ENCODE data around the gene TLL2. TPM values are rescaled to one million over a fixed set of nuclear protein-coding genes. Genes with fewer than 3 reads are reported as not detected.

The TLL2 gene
- total RNA-seq, 1 experiment from 2014 or later = 0.14 TPM

- Mint-ChIP-seq H3K4me1 (ENCODE audit: low read depth, unreplicated experiment) (peaks cover 8% of the 10 kb centered on the region), H3K36me3 (ENCODE audit: insufficient read depth, unreplicated experiment) (no peaks in the 10 kb centered on the region), H3K9me3 (ENCODE audit: unreplicated experiment) (no peaks in the 10 kb centered on the region), H3K4me3 (ENCODE audit: unreplicated experiment) (no peak overlapping the region), H3K27ac (ENCODE audit: unreplicated experiment) (no peak overlapping the region), H3K27me3 (ENCODE audit: insufficient read depth, unreplicated experiment) (peaks cover 5% of the 10 kb centered on the region)
- CTCF ChIA-PET = no interaction called here
- H3K9me3 ChIP-seq = no peaks in the 10 kb centered on the region
- no TSS peak for BruUV-seq (replicated peaks)
- POLR2A ChIA-PET = no interaction called here
- H3K4me3 ChIP-seq (ENCODE audit: low read depth, low read length) = no peak overlapping the region
- DNase-seq = no peak
- H3K4me1 ChIP-seq = no peaks in the 10 kb centered on the region
- TF ChIP-seq CTCF (IDR thresholded peaks at IDR 0.05; ENCODE audit: insufficient read depth in 1 of 2, low read depth in 1 of 2, low read length in 1 of 2, severe bottlenecking in 1 of 2, unreplicated experiment in 1 of 2) = no peak
- H3K36me3 ChIP-seq (ENCODE audit: control insufficient read depth, insufficient read depth, low read length) = no peaks in the 10 kb centered on the region
- intact Hi-C loops (cut with micrococcal nuclease; ENCODE audit: unreplicated experiment) = no loop called here
- H3K27me3 ChIP-seq (replicated peaks; ENCODE audit: control insufficient read depth, insufficient read depth, low read length) = no peaks in the 10 kb centered on the region; the same call in 1 of the 2 replicates
Observed at GRCh38 chr10:96321822-96322221, 191.9 kb downstream of the TLL2 start.

GRCh38 chr10:96319754-96320474 lies 193.8 kb downstream of the TLL2 start:
- ChIA-PET CTCF (no interaction called here), POLR2A (no interaction called here)
- peaks cover 8% of the 10 kb centered on the region for H3K4me1 Mint-ChIP-seq (ENCODE audit: low read depth, unreplicated experiment)
- no peak for DNase-seq
- no peak overlapping the region for H3K27ac Mint-ChIP-seq (ENCODE audit: unreplicated experiment)
- H3K9me3 Mint-ChIP-seq (ENCODE audit: unreplicated experiment) = no peaks in the 10 kb centered on the region
- H3K4me3 ChIP-seq (ENCODE audit: low read depth, low read length) = no peak overlapping the region
- no peaks in the 10 kb centered on the region for H3K27me3 ChIP-seq (replicated peaks; ENCODE audit: control insufficient read depth, insufficient read depth, low read length)
- intact Hi-C loops (cut with micrococcal nuclease; ENCODE audit: unreplicated experiment) = no loop called here
- H3K9me3 ChIP-seq = no peaks in the 10 kb centered on the region
- no peak for TF ChIP-seq CTCF (IDR thresholded peaks at IDR 0.05; ENCODE audit: insufficient read depth in 1 of 2, low read depth in 1 of 2, low read length in 1 of 2, severe bottlenecking in 1 of 2, unreplicated experiment in 1 of 2)
- H3K36me3 ChIP-seq (ENCODE audit: control insufficient read depth, insufficient read depth, low read length) = no peaks in the 10 kb centered on the region
- no TSS peak for BruUV-seq (replicated peaks)
- no peaks in the 10 kb centered on the region for H3K4me1 ChIP-seq
- H3K27me3 Mint-ChIP-seq (ENCODE audit: insufficient read depth, unreplicated experiment) = peaks cover 7% of the 10 kb centered on the region
- no peaks in the 10 kb centered on the region for H3K36me3 Mint-ChIP-seq (ENCODE audit: insufficient read depth, unreplicated experiment)
- H3K4me3 Mint-ChIP-seq (ENCODE audit: unreplicated experiment) = no peak overlapping the region

- no peak for TF ChIP-seq CTCF (IDR thresholded peaks at IDR 0.05; ENCODE audit: insufficient read depth in 1 of 2, low read depth in 1 of 2, low read length in 1 of 2, severe bottlenecking in 1 of 2, unreplicated experiment in 1 of 2)
- DNase-seq = no peak
- Histone ChIP-seq H3K4me1 (no peaks in the 10 kb centered on the region), H3K4me3 (ENCODE audit: low read depth, low read length) (no peak overlapping the region), H3K9me3 (no peaks in the 10 kb centered on the region), H3K36me3 (ENCODE audit: control insufficient read depth, insufficient read depth, low read length) (no peaks in the 10 kb centered on the region), H3K27me3 (replicated peaks; ENCODE audit: control insufficient read depth, insufficient read depth, low read length) (no peaks in the 10 kb centered on the region)
- intact Hi-C loops (cut with micrococcal nuclease; ENCODE audit: unreplicated experiment) = no loop called here
- Mint-ChIP-seq H3K27me3 (ENCODE audit: insufficient read depth, unreplicated experiment) (peaks cover 7% of the 10 kb centered on the region), H3K4me1 (ENCODE audit: low read depth, unreplicated experiment) (no peaks in the 10 kb centered on the region), H3K9me3 (ENCODE audit: unreplicated experiment) (no peaks in the 10 kb centered on the region), H3K36me3 (ENCODE audit: insufficient read depth, unreplicated experiment) (no peaks in the 10 kb centered on the region), H3K4me3 (ENCODE audit: unreplicated experiment) (no peak overlapping the region), H3K27ac (ENCODE audit: unreplicated experiment) (no peak overlapping the region)
- ChIA-PET CTCF (interaction anchor here (1.0 to 1.4 kb wide), 4 partner anchors 16 to 300 kb away, joined by 3 to 10 read pairs (median 6); no protein-coding TSS in a partner anchor), POLR2A (no interaction called here)
- BruUV-seq (replicated peaks) = no TSS peak
Observed at GRCh38 chr10:96317067-96317833, 196.5 kb downstream of the TLL2 start.

Other genes starting within 250 kb of the TLL2 start
- 0.30 and 0.36 TPM in 2 replicates for gene BLNK, start 242.4 kb downstream of the TLL2 start, total RNA-seq (2022)
- gene DNTT, start 209.5 kb downstream of the TLL2 start, total RNA-seq (2022) = not detected in 2 replicates
- gene OPALIN, start 154.9 kb downstream of the TLL2 start, total RNA-seq (2022) = not detected in 2 replicates
- 176 and 184 TPM in 2 replicates for gene TM9SF3, start 73.1 kb upstream of the TLL2 start, total RNA-seq (2022)
- gene PIK3AP1, start 206.6 kb upstream of the TLL2 start, total RNA-seq (2022) = 1.6 and 2.4 TPM in 2 replicates